ENCODE results near the gene EFTUD2.

The EFTUD2 gene

GRCh38 chr17:44850025-44850424 is 49.2 kb downstream of the EFTUD2 start:
- DNase-seq (ENCODE audit: extremely low read depth, low read depth) = no peak
- TF ChIP-seq CTCF (IDR thresholded peaks at IDR 0.05; ENCODE audit: low read depth, low read length) = no peak

- no peak for DNase-seq (ENCODE audit: extremely low read depth, low read depth)
- TF ChIP-seq CTCF (IDR thresholded peaks at IDR 0.05; ENCODE audit: low read depth, low read length) = no peak
Measured at GRCh38 chr17:44848961-44849489, 50.2 kb downstream of the EFTUD2 start.

GRCh38 chr17:44848257-44848795 is 50.9 kb downstream of the EFTUD2 start:
- TF ChIP-seq CTCF (IDR thresholded peaks at IDR 0.05; ENCODE audit: low read depth, low read length) = no peak
- no peak for DNase-seq (ENCODE audit: extremely low read depth, low read depth)

GRCh38 chr17:44847586-44847985 is 51.7 kb downstream of the EFTUD2 start, which contains the start of gene HIGD1B:
TSS of gene HIGD1B (plus strand) at chr17:44847883. CDS start at chr17:44848153, 270 bp downstream.
- DNase-seq (ENCODE audit: extremely low read depth, low read depth) = no peak

GRCh38 chr17:44846206-44846605 is 53.0 kb downstream of the EFTUD2 start:
- no peak for DNase-seq (ENCODE audit: extremely low read depth, low read depth)
- TF ChIP-seq CTCF (IDR thresholded peaks at IDR 0.05; ENCODE audit: low read depth, low read length) = no peak

More at GRCh38 chr17:44847586-44847985, 51.7 kb downstream of the EFTUD2 start, which contains the start of gene HIGD1B:
- no peak for TF ChIP-seq CTCF (IDR thresholded peaks at IDR 0.05; ENCODE audit: low read depth, low read length)

GRCh38 chr17:44844390-44844830 is 54.8 kb downstream of the EFTUD2 start:
- TF ChIP-seq CTCF (IDR thresholded peaks at IDR 0.05; ENCODE audit: low read depth, low read length) = no peak
- no peak for DNase-seq (ENCODE audit: extremely low read depth, low read depth)

- no peak for DNase-seq (ENCODE audit: extremely low read depth, low read depth)
- no peak for TF ChIP-seq CTCF (IDR thresholded peaks at IDR 0.05; ENCODE audit: low read depth, low read length)
Measured at GRCh38 chr17:44842748-44843147, 56.5 kb downstream of the EFTUD2 start.
